GM19099 (cell line): ENCODE data around the gene DIP2C.

Source experiments
- POLR2A ChIP-seq: IDR thresholded peaks from 3 replicates; pipeline ENCODE4 v1.6.1; 2011; ENCODE audit warnings: low read depth; ENCODE audit not compliant: insufficient read length; ENCODE audit errors: extremely low read depth

Gene DIP2C

DNA sequence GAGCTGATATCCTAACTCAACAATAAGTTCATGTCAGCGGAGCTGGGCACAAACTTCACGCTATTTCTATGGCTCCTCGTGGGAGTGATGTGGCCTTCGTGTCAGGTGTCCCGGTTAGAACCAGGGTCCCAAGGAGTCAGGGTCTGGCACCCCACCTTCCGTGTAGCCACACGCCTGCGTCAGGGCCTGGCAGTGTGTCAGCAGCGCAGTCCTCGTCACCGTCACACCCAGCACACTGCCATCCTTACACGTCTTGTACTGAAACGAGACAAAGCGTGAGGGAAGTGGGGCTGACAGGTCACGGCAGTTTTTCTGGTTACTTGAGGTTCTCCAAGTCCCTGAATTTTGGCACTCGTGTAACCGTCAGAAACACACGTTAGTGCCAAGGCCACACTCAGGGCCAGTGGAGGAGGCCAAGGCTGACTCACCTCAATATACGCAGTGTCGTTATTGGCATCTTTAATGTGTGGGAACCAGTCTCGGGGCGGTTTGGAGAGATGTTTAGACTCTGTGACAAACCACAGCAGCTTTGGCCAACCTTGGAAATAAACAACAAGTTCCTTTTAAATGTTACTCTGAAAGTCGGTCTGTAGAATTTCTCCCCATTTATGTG is 299.5 kb downstream of the DIP2C start:
- TF ChIP-seq POLR2A = no peak

- TF ChIP-seq POLR2A = no peak
Observed at GRCh38 chr10:389261-389790, 300.1 kb downstream of the DIP2C start.

- no peak for TF ChIP-seq POLR2A
Observed at GRCh38 chr10:388661-389045, 300.8 kb downstream of the DIP2C start.

- no peak for TF ChIP-seq POLR2A
Observed at GRCh38 chr10:387909-388660, 301.4 kb downstream of the DIP2C start.

GRCh38 chr10:387593-387891 is 301.9 kb downstream of the DIP2C start:
- no peak for TF ChIP-seq POLR2A

DNA sequence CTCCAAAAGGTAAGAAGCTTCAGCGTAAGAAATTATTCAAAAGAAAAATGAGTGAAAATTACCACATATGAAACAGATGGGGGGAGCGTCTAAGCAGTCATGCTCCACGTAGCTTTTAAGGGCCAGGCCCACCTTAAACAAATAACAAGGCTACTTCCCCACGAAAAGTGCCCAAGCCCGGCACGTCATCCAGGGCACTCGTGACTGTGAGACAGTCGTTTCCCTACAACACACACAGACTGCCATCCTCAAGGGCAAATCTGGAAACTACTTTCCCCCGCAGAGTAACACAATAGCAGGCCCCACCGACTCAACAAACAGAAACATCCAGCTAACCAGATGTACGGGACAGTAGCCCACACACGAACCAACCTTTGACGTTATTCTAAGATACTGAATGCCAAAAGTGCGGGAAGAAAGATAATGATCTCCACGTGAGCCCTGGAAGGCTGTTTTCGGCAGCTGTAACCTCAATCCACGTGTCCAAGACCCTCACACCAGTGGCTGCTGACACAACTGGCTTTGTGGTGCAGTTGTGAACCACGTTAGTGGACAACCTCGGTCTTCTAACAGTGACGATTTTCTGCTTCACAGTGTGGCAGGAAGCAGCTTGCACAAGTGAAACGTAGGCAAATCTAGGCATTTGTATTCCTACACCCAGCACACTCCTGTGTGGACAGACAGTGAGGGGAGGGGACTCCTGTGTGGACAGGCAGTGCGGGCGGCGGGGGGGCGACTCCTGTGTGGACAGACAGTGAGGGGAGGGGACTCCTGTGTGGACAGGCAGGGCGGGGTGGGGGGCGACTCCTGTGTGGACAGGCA is 302.5 kb downstream of the DIP2C start:
- no peak for TF ChIP-seq POLR2A

GRCh38 chr10:385571-386300 is 303.7 kb downstream of the DIP2C start:
- TF ChIP-seq POLR2A = no peak

DNA sequence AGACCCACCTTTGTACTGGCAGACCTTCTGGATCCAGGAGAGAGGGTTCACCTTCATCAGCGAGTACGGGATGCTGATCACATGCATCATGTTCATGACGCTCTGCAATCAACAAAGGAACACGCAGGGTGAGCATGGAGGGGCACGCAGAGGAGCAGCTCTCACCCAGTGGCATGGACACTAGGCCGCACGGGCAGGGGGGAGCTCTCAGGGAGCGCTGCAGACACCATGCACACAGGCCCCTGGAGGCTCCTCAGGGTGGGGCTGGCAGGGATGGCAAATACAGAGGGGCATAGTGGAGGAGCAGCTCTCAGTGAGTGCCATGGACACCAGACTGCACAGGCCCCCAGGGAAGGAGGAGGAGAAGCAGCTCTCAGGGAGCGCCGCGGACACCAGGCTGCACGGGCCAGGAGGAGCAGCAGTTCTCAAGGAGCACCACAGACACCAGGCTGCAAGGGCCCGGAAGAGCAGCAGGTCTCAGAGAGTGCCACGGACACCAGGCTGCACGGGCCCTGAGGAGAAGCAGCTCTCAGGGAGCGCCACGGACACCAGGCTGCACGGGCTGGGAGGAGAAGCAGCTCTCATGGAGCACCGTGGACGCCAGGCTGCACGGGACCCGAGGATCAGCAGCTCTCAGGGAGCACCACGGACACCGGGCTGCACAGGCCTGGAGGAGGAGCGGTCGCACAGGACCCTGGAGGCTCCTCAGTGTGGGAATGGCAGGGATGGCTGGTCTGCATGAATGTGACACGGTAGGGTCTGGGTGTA is 304.7 kb downstream of the DIP2C start:
- no peak for TF ChIP-seq POLR2A

GRCh38 chr10:383519-383918 is 305.9 kb downstream of the DIP2C start:
- no peak for TF ChIP-seq POLR2A

DNA sequence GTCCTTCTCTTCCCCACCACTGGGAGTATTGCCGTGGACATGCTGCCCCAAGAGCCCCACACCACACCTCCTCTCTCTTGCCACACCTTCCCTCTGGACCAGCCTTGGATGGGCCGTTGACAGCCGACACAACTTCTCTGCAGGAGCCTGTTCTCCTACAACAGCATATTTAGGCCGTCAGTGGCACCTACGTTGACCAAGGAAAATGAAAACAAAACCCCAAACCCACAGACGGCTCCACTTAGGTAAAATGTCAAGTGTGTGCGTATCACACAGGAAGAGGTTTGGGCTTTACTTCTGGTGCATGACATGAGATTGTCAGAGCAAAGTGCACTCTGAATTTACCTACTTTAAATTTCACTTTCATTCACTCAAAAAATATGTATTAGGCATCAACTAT is 307.7 kb downstream of the DIP2C start:
- TF ChIP-seq POLR2A = no peak

DNA sequence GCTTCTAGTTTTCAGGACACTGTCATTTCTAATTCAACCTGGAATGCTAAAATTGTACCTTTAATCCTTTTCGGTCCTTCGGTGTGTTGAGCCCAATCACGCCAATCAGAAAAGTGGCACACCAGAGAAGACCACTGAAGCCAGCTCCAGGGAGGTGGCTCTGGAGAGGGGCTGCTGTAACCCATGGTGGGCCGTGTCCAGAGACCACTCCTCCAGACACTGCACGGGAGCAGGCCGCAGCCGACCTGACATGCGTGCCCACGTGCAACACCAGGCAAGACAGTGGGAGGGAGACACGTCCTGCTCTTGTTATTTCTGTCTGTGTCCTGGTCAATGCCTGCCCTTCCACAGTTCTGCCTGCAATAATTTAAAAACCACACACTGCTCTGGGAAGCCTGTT is 308.1 kb downstream of the DIP2C start:
- TF ChIP-seq POLR2A = no peak

DNA sequence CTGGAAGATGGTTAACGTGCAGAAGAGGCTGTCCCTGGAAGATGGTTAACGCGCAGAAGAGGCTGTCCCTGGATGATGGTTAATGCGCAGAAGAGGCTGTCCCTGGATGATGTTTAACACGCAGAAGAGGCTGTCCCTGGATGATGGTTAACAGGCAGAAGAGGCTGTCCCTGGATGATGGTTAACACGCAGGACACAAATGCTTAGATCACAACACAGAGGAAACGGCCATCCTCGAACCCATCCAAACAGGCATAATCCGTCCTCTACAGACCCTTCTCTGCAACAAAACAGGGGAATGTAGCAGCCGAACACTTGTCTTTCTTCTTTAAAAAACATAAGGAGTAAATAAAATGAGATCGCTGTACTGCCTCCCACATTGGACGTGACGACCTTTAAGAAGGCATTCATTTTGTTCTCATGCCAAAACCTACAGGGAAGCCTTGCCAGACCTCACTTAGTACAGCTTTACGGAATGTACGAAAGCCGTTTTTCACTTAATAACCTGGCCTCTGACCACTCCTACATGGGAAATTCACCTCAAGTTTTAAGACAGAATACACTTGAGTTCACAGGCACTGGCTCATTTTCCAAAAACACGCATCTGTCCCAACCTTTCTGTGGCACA is 309.0 kb downstream of the DIP2C start:
- TF ChIP-seq POLR2A = no peak

GRCh38 chr10:378930-379704 is 310.4 kb downstream of the DIP2C start:
- no peak for TF ChIP-seq POLR2A
